H1 (cell line): ENCODE measurements around the gene ADAMTS1. TPM values are rescaled to one million over a fixed set of nuclear protein-coding genes. Genes with fewer than 3 reads are reported as not detected.
A peak's percentile ranks its signal among the peaks of the same experiment; 100 is the strongest.
"Not testable (repeated sequence)": the region's sequence is repeated elsewhere in the genome, so short reads cannot be mapped to it uniquely, and the experiment has no call there.

Experiments used
- CTCF ChIA-PET: fragments of 300-600 bp; sonication (Branson Sonifier 250); formaldehyde crosslinking; loops from one replicate; lab custom pipeline; 2021; ENCODE audit not compliant: partially characterized antibody; lab: Charles Lee
- POLR2A ChIA-PET: fragments of 300-600 bp; sonication (Branson Sonifier 250); formaldehyde crosslinking; loops from one replicate; lab custom pipeline; 2021; ENCODE audit warnings: inconsistent platforms; ENCODE audit not compliant: partially characterized antibody; lab: Charles Lee
- DNase-seq, 2 experiments: peaks; one replicate each; pipeline versions ENCODE4 v3.0.0 to v3.0.0-alpha.2; 2010 to 2022; ENCODE audit warnings: low spot score in 2 of 2, low read depth in 1 of 2, mixed read lengths in 1 of 2
- FAIRE-seq: peaks from 2 replicates; lab custom pipeline; 2011; peaks lifted over from hg19 to GRCh38; lab: Jason Lieb, UNC
- H2AFZ ChIP-seq: 2 replicates; pipeline ENCODE4 v1.8.1; 2012; ENCODE audit warnings: low read length, inconsistent platforms
- H2AK5ac ChIP-seq: 2 replicates; pipeline ENCODE4 v1.6.1; 2013; ENCODE audit warnings: low read depth, low read length
- H2BK120ac ChIP-seq: replicated peaks from 2 replicates; pipeline ENCODE3; 2013; ENCODE audit warnings: low read depth, low read length, inconsistent platforms
- H2BK12ac ChIP-seq: 2 replicates; pipeline ENCODE4 v1.6.1; 2013; ENCODE audit warnings: low read depth, low read length
- H2BK15ac ChIP-seq: 2 replicates; pipeline ENCODE4 v1.6.1; 2013; ENCODE audit warnings: low read length
- H2BK20ac ChIP-seq: 2 replicates; pipeline ENCODE4 v1.6.1; 2013; ENCODE audit warnings: low read length
- H2BK5ac ChIP-seq: 2 replicates; pipeline ENCODE4 v1.6.1; 2013; ENCODE audit warnings: low read depth, low read length
- H3K14ac ChIP-seq: 2 replicates; pipeline ENCODE4 v1.6.1; 2013; ENCODE audit warnings: inconsistent platforms; ENCODE audit not compliant: insufficient read length
- H3K18ac ChIP-seq: 2 replicates; pipeline ENCODE4 v1.6.1; 2013; ENCODE audit warnings: low read length; ENCODE audit errors: extremely low read depth
- H3K23ac ChIP-seq: 2 replicates; pipeline ENCODE4 v1.6.1; 2013; ENCODE audit warnings: inconsistent platforms; ENCODE audit not compliant: insufficient read length
- H3K23me2 ChIP-seq: 2 replicates; pipeline ENCODE4 v1.6.1; 2013; ENCODE audit warnings: low read depth, low read length
- H3K27ac ChIP-seq: 2 replicates; pipeline ENCODE4 v1.6.1; 2011; ENCODE audit warnings: low read depth, low read length, inconsistent platforms
- H3K27me3 ChIP-seq, 4 experiments: replicated peaks in 1 of 4; 1 replicate in 1 of 4; 2 replicates in 3 of 4; pipeline versions ENCODE4 v1.6.1 to v1.8.1; 2011 to 2013; ENCODE audit warnings: low read length in 3 of 4, mild to moderate bottlenecking in 3 of 4, inconsistent platforms in 2 of 4, mixed read lengths in 2 of 4, moderate library complexity in 1 of 4; ENCODE audit not compliant: control insufficient read depth in 3 of 4, insufficient read depth in 3 of 4; ENCODE audit errors: extremely low read depth in 1 of 4
- H3K36me3 ChIP-seq, 4 experiments: 2 replicates each; pipeline versions ENCODE4 v1.6.1 to v1.8.1; 2011 to 2013; ENCODE audit warnings: mild to moderate bottlenecking in 4 of 4, low read length in 3 of 4, moderate library complexity in 2 of 4, control low read depth in 1 of 4, inconsistent platforms in 1 of 4; ENCODE audit not compliant: insufficient read depth in 4 of 4, control insufficient read depth in 2 of 4
- H3K4ac ChIP-seq: replicated peaks from 2 replicates; pipeline ENCODE3; 2013; ENCODE audit warnings: low read length, low read depth, mixed read lengths, inconsistent platforms; ENCODE audit not compliant: insufficient read length
- H3K4me1 ChIP-seq, 4 experiments: replicated peaks in 1 of 4; 1 replicate in 1 of 4; 2 replicates in 3 of 4; pipeline versions ENCODE4 v1.6.1 to v1.8.1; 2011 to 2013; ENCODE audit warnings: low read length in 3 of 4, inconsistent platforms in 2 of 4, mixed read lengths in 1 of 4; ENCODE audit not compliant: insufficient read depth in 4 of 4, control insufficient read depth in 3 of 4
- H3K4me2 ChIP-seq, 2 experiments: 2 replicates each; pipeline versions ENCODE4 v1.6.1 to v1.8.1; 2011 to 2013; ENCODE audit warnings: low read depth in 2 of 2, low read length in 2 of 2, control low read depth in 1 of 2, inconsistent platforms in 1 of 2, mild to moderate bottlenecking in 1 of 2; ENCODE audit not compliant: insufficient read depth in 1 of 2
- H3K4me3 ChIP-seq, 4 experiments: fragments of 200-600, 300-600 bp in 1 of 4; sonication (generic), shearing (Covaris generic), sonication (Bioruptor Twin) in 1 of 4; 2 replicates each; pipeline versions ENCODE4 v1.5.1 to v1.8.1; 2011 to 2016; ENCODE audit warnings: low read length in 4 of 4, low read depth in 3 of 4, control low read depth in 2 of 4, inconsistent platforms in 2 of 4, mild to moderate bottlenecking in 2 of 4, mixed read lengths in 1 of 4, moderate library complexity in 1 of 4; ENCODE audit not compliant: insufficient read depth in 2 of 4; ENCODE audit errors: extremely low read depth in 1 of 4
- H3K56ac ChIP-seq: replicated peaks from 2 replicates; pipeline ENCODE3; 2013; ENCODE audit warnings: low read depth, mild to moderate bottlenecking, mixed read lengths, low read length, inconsistent platforms; ENCODE audit not compliant: insufficient read length
- H3K79me1 ChIP-seq: 2 replicates; pipeline ENCODE4 v1.6.1; 2013; ENCODE audit warnings: low read depth, low read length, control low read depth
- H3K79me2 ChIP-seq, 2 experiments: 2 replicates each; pipeline versions ENCODE4 v1.6.1 to v1.8.1; 2012 to 2013; ENCODE audit warnings: low read length in 2 of 2, mild to moderate bottlenecking in 2 of 2, inconsistent platforms in 1 of 2; ENCODE audit not compliant: insufficient read depth in 2 of 2, control insufficient read depth in 1 of 2
- H3K9ac ChIP-seq, 4 experiments: replicated peaks in 1 of 4; 1 replicate in 1 of 4; 2 replicates in 3 of 4; pipeline versions ENCODE4 v1.6.1 to v1.8.1; 2011 to 2013; ENCODE audit warnings: low read depth in 3 of 4, low read length in 3 of 4, control low read depth in 2 of 4, mild to moderate bottlenecking in 2 of 4, moderate library complexity in 2 of 4, inconsistent platforms in 1 of 4; ENCODE audit errors: extremely low read depth in 1 of 4
- H3K9me3 ChIP-seq, 2 experiments: 2 replicates each; pipeline versions ENCODE4 v1.6.1 to v1.8.1; 2012 to 2013; ENCODE audit warnings: mild to moderate bottlenecking in 2 of 2, moderate library complexity in 2 of 2, control low read depth in 1 of 2, inconsistent platforms in 1 of 2, low read depth in 1 of 2, low read length in 1 of 2, mixed read lengths in 1 of 2; ENCODE audit not compliant: insufficient read depth in 2 of 2
- H4K20me1 ChIP-seq, 2 experiments: replicated peaks in 1 of 2; 2 replicates each; pipeline versions ENCODE3 to v1.8.1; 2011 to 2013; ENCODE audit warnings: inconsistent platforms in 2 of 2, low read length in 2 of 2, mild to moderate bottlenecking in 1 of 2; ENCODE audit not compliant: insufficient read depth in 2 of 2, control insufficient read depth in 1 of 2
- H4K5ac ChIP-seq: 2 replicates; pipeline ENCODE4 v1.6.1; 2013; ENCODE audit warnings: low read length, low read depth, mixed read lengths, inconsistent platforms; ENCODE audit not compliant: insufficient read length
- H4K8ac ChIP-seq: 2 replicates; pipeline ENCODE4 v1.8.0; 2013; ENCODE audit warnings: mild to moderate bottlenecking, moderate library complexity, low read length, inconsistent platforms; ENCODE audit not compliant: insufficient read depth; ENCODE audit errors: extremely low read depth
- H4K91ac ChIP-seq: replicated peaks from 2 replicates; pipeline ENCODE3; 2013; ENCODE audit warnings: low read length, mixed read lengths, inconsistent platforms; ENCODE audit not compliant: insufficient read length
- WGBS, 2 experiments: shearing (Covaris generic) in 1 of 2; methylation state at CpG; one replicate each; pipeline versions ENCODE4 v1.1.6 to v1.1.7; 2013 to 2015; ENCODE audit warnings: low lambda C conversion rate in 2 of 2, mixed read lengths in 2 of 2, inconsistent platforms in 1 of 2, low coverage in 1 of 2, missing lambda C conversion rate in 1 of 2; ENCODE audit not compliant: insufficient replicate concordance in 2 of 2, insufficient coverage in 1 of 2, insufficient read length in 1 of 2; ENCODE audit errors: extremely low coverage in 1 of 2, missing lambda C conversion rate in 1 of 2; 5-methylcytosine and 5-hydroxymethylcytosine counted together
- polyA plus RNA-seq, 7 experiments: library from polyadenylated mRNA; depleted of rRNA in 3 of 7; stranded (reverse) in 5 of 7; unstranded in 2 of 7; fragments of >200 nt in 5 of 7; fragments of 200-250 nt in 2 of 7; gene quantifications; 1 replicate in 5 of 7; 2 replicates in 1 of 7; 4 replicates in 1 of 7; pipeline versions ENCODE4 v1.2.1 to v1.2.3, GENCODE V29; 2011 to 2013; ENCODE audit warnings: missing spikeins in 2 of 7, mixed read lengths in 2 of 7
- total RNA-seq: library from RNA; stranded (reverse); fragmentation: NEBNext Ultra II Directional; extraction: Animal tissue kit (Norgen Biotek cat#: 25700); gene quantifications from 2 replicates; pipeline ENCODE4 v1.2.1, GENCODE V29; 2021

Gene ADAMTS1
- total and polyA plus RNA-seq, 2 of the 8 experiments (the other 6 are each of a cell fraction or from before 2014, with no cell fraction given) = 10.7 to 22.4 TPM

- H4K5ac ChIP-seq, H2BK15ac ChIP-seq, H4K8ac ChIP-seq, H2AK5ac ChIP-seq, POLR2A ChIA-PET, H4K20me1 ChIP-seq, H2BK120ac ChIP-seq, H2BK20ac ChIP-seq, H2BK12ac ChIP-seq, H3K79me1 ChIP-seq, H3K9ac ChIP-seq, H4K91ac ChIP-seq, H3K36me3 ChIP-seq, DNase-seq, H3K9me3 ChIP-seq, H3K4me3 ChIP-seq, H3K4ac ChIP-seq, H2AFZ ChIP-seq, H3K4me1 ChIP-seq, H3K18ac ChIP-seq, H3K14ac ChIP-seq, H3K23ac ChIP-seq, H3K27ac ChIP-seq, H3K23me2 ChIP-seq, H3K27me3 ChIP-seq, H2BK5ac ChIP-seq, H3K56ac ChIP-seq, H3K4me2 ChIP-seq, H3K79me2 ChIP-seq, FAIRE-seq: not testable (repeated sequence)
- 92% methylated on average over 7 of the region's 7 CpGs; no CpG with 5 or more reads in 1 of the 2 experiments for WGBS, 2 experiments
- CTCF ChIA-PET = interaction anchor here (0.6 to 1.3 kb wide), 4 partner anchors 106 to 856 kb away, joined by 3 to 5 read pairs (median 4); no protein-coding TSS in a partner anchor
Observed at GRCh38 chr21:26856871-26857350, 11.7 kb upstream of the ADAMTS1 start.

- H2AK5ac ChIP-seq, H4K5ac ChIP-seq, H4K8ac ChIP-seq, H3K9me3 ChIP-seq, H3K27ac ChIP-seq, H3K4ac ChIP-seq, H3K4me3 ChIP-seq, H3K79me2 ChIP-seq, H3K23ac ChIP-seq, H2AFZ ChIP-seq, H3K27me3 ChIP-seq, H2BK15ac ChIP-seq, H3K23me2 ChIP-seq, POLR2A ChIA-PET, H2BK120ac ChIP-seq, DNase-seq, H4K91ac ChIP-seq, H3K14ac ChIP-seq, H2BK20ac ChIP-seq, H4K20me1 ChIP-seq, H3K79me1 ChIP-seq, H3K9ac ChIP-seq, H3K4me2 ChIP-seq, H2BK5ac ChIP-seq, H3K36me3 ChIP-seq, H3K56ac ChIP-seq, H3K18ac ChIP-seq, FAIRE-seq: not testable (repeated sequence)
- WGBS, 2 experiments = 95% methylated on average over 12 of the region's 14 CpGs; no CpG with 5 or more reads in 1 of the 2 experiments
- Histone ChIP-seq H3K4me1 (peaks cover 0 to 11% (median 6%) of the 10 kb centered on the region in 4 experiments; a peak in 5 of 7 replicates), H2BK12ac (peak overlapping the region; percentile 75; the same call in 1 of the 2 replicates)
- CTCF ChIA-PET = interaction anchor here (0.7 to 2.0 kb wide), 7 partner anchors 10 to 1891 kb away, joined by 3 to 9 read pairs (median 3); partner anchors contain the start of gene ADAMTS1
Observed at GRCh38 chr21:26854695-26855094, 9.5 kb upstream of the ADAMTS1 start.
